Neutrophil (primary cell): Measurements from ENCODE around the gene BCAN.
"Not testable (repeated sequence)": the region's sequence is repeated elsewhere in the genome, so short reads cannot be mapped to it uniquely, and the experiment has no call there.

ENCODE experiments used
- H3K27ac ChIP-seq: fragments of 200-600 bp; sonication (generic); 2 replicates; pipeline ENCODE4 v1.5.1; 2016; ENCODE audit warnings: mild to moderate bottlenecking, moderate library complexity
- H3K27me3 ChIP-seq: fragments of 200-600 bp; sonication (generic); 2 replicates; pipeline ENCODE4 v1.6.0; 2016; ENCODE audit warnings: mild to moderate bottlenecking
- H3K36me3 ChIP-seq: fragments of 200-600 bp; sonication (generic); 2 replicates; pipeline ENCODE4 v1.5.1; 2017
- H3K4me1 ChIP-seq, 2 experiments: fragments of 200-600 bp in 1 of 2; sonication (generic) in 1 of 2; 1 replicate in 1 of 2; 2 replicates in 1 of 2; pipeline versions ENCODE4 v1.5.1 to v1.6.1; 2013 to 2016; ENCODE audit warnings: low read depth in 1 of 2, low read length in 1 of 2, mild to moderate bottlenecking in 1 of 2, moderate library complexity in 1 of 2; ENCODE audit not compliant: control insufficient read depth in 1 of 2, insufficient read depth in 1 of 2
- H3K4me3 ChIP-seq, 2 experiments: fragments of 200-600 bp in 1 of 2; sonication (generic) in 1 of 2; 1 replicate in 1 of 2; 2 replicates in 1 of 2; pipeline ENCODE4 v1.5.1; 2013 to 2016; ENCODE audit warnings: low read depth in 1 of 2, low read length in 1 of 2, mild to moderate bottlenecking in 1 of 2, moderate library complexity in 1 of 2
- H3K9me3 ChIP-seq: fragments of 200-600 bp; sonication (generic); 2 replicates; pipeline ENCODE4 v1.5.1; 2016
- CTCF ChIP-seq: fragments of 200-600 bp; sonication (generic); IDR thresholded peaks from 2 replicates; pipeline ENCODE4 v1.5.1; 2016; ENCODE audit warnings: antibody characterized with exemption

The BCAN gene

GRCh38 chr1:156625436-156626078, 16.4 kb upstream of the BCAN start:
- H3K4me1 ChIP-seq: peaks cover 0 to 14% of the 10 kb centered on the region in 2 experiments
- no peaks in the 10 kb centered on the region for H3K9me3 ChIP-seq
- H3K27me3 ChIP-seq: peaks cover 100% of the 10 kb centered on the region
- TF ChIP-seq CTCF: peak; percentile 54
- no peaks in the 10 kb centered on the region for H3K36me3 ChIP-seq
- no peak overlapping the region for H3K4me3 ChIP-seq
- no peak overlapping the region for H3K27ac ChIP-seq

- Histone ChIP-seq H3K4me1 (peaks cover 0 to 14% of the 10 kb centered on the region in 2 experiments), H3K27me3 (peaks cover 100% of the 10 kb centered on the region), H3K4me3 (no peak overlapping the region), H3K36me3 (no peaks in the 10 kb centered on the region), H3K9me3 (no peaks in the 10 kb centered on the region), H3K27ac (no peak overlapping the region)
- TF ChIP-seq CTCF: no peak
Measured at GRCh38 chr1:156626079-156626438, 15.9 kb upstream of the BCAN start.

GRCh38 chr1:156627313-156627880, 14.5 kb upstream of the BCAN start:
- no peak overlapping the region for H3K27ac ChIP-seq
- no peak for TF ChIP-seq CTCF
- H3K4me3 ChIP-seq: no peak overlapping the region
- peaks cover 100% of the 10 kb centered on the region for H3K27me3 ChIP-seq
- H3K4me1 ChIP-seq: peaks cover 0 to 14% of the 10 kb centered on the region in 2 experiments
- H3K36me3 ChIP-seq: no peaks in the 10 kb centered on the region
- H3K9me3 ChIP-seq: no peaks in the 10 kb centered on the region

- TF ChIP-seq CTCF: no peak
- peaks cover 100% of the 10 kb centered on the region for H3K27me3 ChIP-seq
Measured at GRCh38 chr1:156629823-156630449, 12.0 kb upstream of the BCAN start.

GRCh38 chr1:156631152-156631551, 10.8 kb upstream of the BCAN start:
- H3K36me3 ChIP-seq, H3K27ac ChIP-seq, H3K4me3 ChIP-seq, H3K4me1 ChIP-seq, H3K9me3 ChIP-seq: not testable (repeated sequence)
- H3K27me3 ChIP-seq: peaks cover 100% of the 10 kb centered on the region

More at GRCh38 chr1:156629823-156630449, 12.0 kb upstream of the BCAN start:
- Histone ChIP-seq H3K27ac (no peak overlapping the region), H3K36me3 (no peaks in the 10 kb centered on the region), H3K4me3 (no peak overlapping the region), H3K9me3 (no peaks in the 10 kb centered on the region), H3K4me1 (peaks cover 0 to 8% of the 10 kb centered on the region in 2 experiments)

GRCh38 chr1:156632355-156632754, 9.6 kb upstream of the BCAN start:
- Histone ChIP-seq H3K27ac (no peak overlapping the region), H3K4me1 (no peaks in the 10 kb centered on the region), H3K4me3 (no peak overlapping the region), H3K27me3 (peaks cover 97% of the 10 kb centered on the region), H3K36me3 (no peaks in the 10 kb centered on the region), H3K9me3 (no peaks in the 10 kb centered on the region)
- no peak for TF ChIP-seq CTCF
